K562 (cell line): ENCODE measurements around the gene OVCA2. TPM values are rescaled to one million over a fixed set of nuclear protein-coding genes. Genes with fewer than 3 reads are reported as not detected.
A peak's percentile ranks its signal among the peaks of the same experiment; 100 is the strongest.

ENCODE experiments used
- CHD2 ChIP-seq: IDR thresholded peaks from 2 replicates; pipeline ENCODE4 v1.6.1; 2011; ENCODE audit warnings: low read depth, low read length
- DNMT1 ChIP-seq: fragments of 450-650 bp; IDR thresholded peaks from 2 replicates; pipeline ENCODE4 v1.6.1; 2016; ENCODE audit warnings: antibody characterized with exemption, mild to moderate bottlenecking
- GTF3C2 ChIP-seq: IDR thresholded peaks from 3 replicates; pipeline ENCODE4 v1.6.1; 2011; ENCODE audit warnings: borderline replicate concordance, mild to moderate bottlenecking, moderate library complexity; ENCODE audit not compliant: insufficient read length; ENCODE audit errors: extremely low read depth
- NFATC3 ChIP-seq: fragments of 450-650 bp; IDR thresholded peaks from 2 replicates; pipeline ENCODE4 v1.6.1; 2017; ENCODE audit warnings: mild to moderate bottlenecking
- NRF1 ChIP-seq, 2 experiments: fragments of 450-650 bp; IDR thresholded peaks in 1 of 2; conservative IDR thresholded peaks in 1 of 2; 2 replicates each; pipeline ENCODE4 v1.6.1; 2014; ENCODE audit warnings: mild to moderate bottlenecking in 2 of 2
- REST ChIP-seq, 2 experiments: fragments of 450-650 bp; formaldehyde crosslinking in 1 of 2; IDR thresholded peaks; 2 replicates each; pipeline versions ENCODE4 v1.4.0 to v1.6.1; 2014 to 2020; ENCODE audit warnings: mild to moderate bottlenecking in 2 of 2, borderline replicate concordance in 1 of 2, low read depth in 1 of 2
- ZMIZ1 ChIP-seq, 2 experiments: fragments of 150-350 bp in 1 of 2; IDR thresholded peaks; 2 replicates each; pipeline ENCODE4 v1.6.1; 2012 to 2016; ENCODE audit warnings: low read depth in 2 of 2, low read length in 2 of 2, mild to moderate bottlenecking in 1 of 2, moderate library complexity in 1 of 2
- ZNF75A ChIP-seq: fragments of 450-650 bp; formaldehyde crosslinking; IDR thresholded peaks from 2 replicates; pipeline ENCODE4 v1.4.0; 2020; ENCODE audit warnings: mild to moderate bottlenecking
- ZSCAN32 ChIP-seq: fragments of 450-650 bp; formaldehyde crosslinking; IDR thresholded peaks from 2 replicates; pipeline ENCODE4 v1.4.0; 2020; ENCODE audit warnings: mild to moderate bottlenecking, moderate library complexity
- ZZZ3 ChIP-seq: fragments of 450-650 bp; IDR thresholded peaks from 2 replicates; pipeline ENCODE4 v1.6.1; 2016; ENCODE audit warnings: antibody characterized with exemption, mild to moderate bottlenecking, moderate library complexity
- polyA plus RNA-seq, 8 experiments: library from polyadenylated mRNA; depleted of rRNA in 4 of 8; stranded (reverse) in 5 of 8; unstranded in 3 of 8; fragments of >200 nt; fragmentation: Nextera tagmentation in 2 of 8; fragmentation: Illumina TruSeq in 1 of 8; extraction: Ambion mirVana in 2 of 8; extraction: Trizol in 1 of 8; gene quantifications; 2 replicates each; pipeline versions ENCODE4 v1.2.1 to v1.2.3, GENCODE V29; 2011 to 2014; ENCODE audit warnings: inconsistent platforms in 1 of 8, missing spikeins in 1 of 8
- total RNA-seq, 7 experiments: library from RNA; depleted of rRNA in 6 of 7; stranded (reverse); fragments of >200 nt in 6 of 7; fragmentation: Illumina TruSeq in 2 of 7; extraction: Trizol in 2 of 7; gene quantifications; 2 replicates each; pipeline versions ENCODE4 v1.2.1 to v1.2.3, GENCODE V29; 2011 to 2021; ENCODE audit warnings: low replicate concordance in 1 of 7

The OVCA2 gene
- total and polyA plus RNA-seq, 9 of the 15 experiments (the other 6 are each of a cell fraction or from before 2014, with no cell fraction given), result 3.0 to 23.7 (median 14.1) TPM

GRCh38 chr17:2029911-2030778 is 11.7 kb upstream of the OVCA2 start, which contains the start of gene DPH1 (continued):
- TF ChIP-seq ZMIZ1 (IDR thresholded peaks at IDR 0.05; ENCODE audit: low read depth in 2 of 2, low read length in 2 of 2) (peak; percentile 57 to 97; a peak in 2 of 4 replicates), ZNF75A (CRISPR knock-in tag) (no peak), DNMT1 (no peak), ZSCAN32 (CRISPR knock-in tag) (no peak), ZZZ3 (no peak), REST (IDR thresholded peaks at IDR 0.05; ENCODE audit: borderline replicate concordance) (peak; percentile 98), REST (CRISPR knock-in tag; IDR thresholded peaks at IDR 0.05; ENCODE audit: low read depth) (no peak), NFATC3 (no peak), CHD2 (no peak), GTF3C2 (no peak), NRF1 (conservative IDR thresholded peaks at IDR 0.05 in 1 of 2, IDR thresholded peaks at IDR 0.05 in 1 of 2) (peak; percentile 83 to 87)
